Suppressor macrophage treated with lipopolysaccharide for 4 hours (primary cell): ENCODE results near the gene SMOC2.
"Not testable (repeated sequence)": the region's sequence is repeated elsewhere in the genome, so short reads cannot be mapped to it uniquely, and the experiment has no call there.

ENCODE experiments used
- DNase-seq: peaks from one replicate; pipeline ENCODE4 v3.0.0-alpha.2; 2020

Gene SMOC2

DNA sequence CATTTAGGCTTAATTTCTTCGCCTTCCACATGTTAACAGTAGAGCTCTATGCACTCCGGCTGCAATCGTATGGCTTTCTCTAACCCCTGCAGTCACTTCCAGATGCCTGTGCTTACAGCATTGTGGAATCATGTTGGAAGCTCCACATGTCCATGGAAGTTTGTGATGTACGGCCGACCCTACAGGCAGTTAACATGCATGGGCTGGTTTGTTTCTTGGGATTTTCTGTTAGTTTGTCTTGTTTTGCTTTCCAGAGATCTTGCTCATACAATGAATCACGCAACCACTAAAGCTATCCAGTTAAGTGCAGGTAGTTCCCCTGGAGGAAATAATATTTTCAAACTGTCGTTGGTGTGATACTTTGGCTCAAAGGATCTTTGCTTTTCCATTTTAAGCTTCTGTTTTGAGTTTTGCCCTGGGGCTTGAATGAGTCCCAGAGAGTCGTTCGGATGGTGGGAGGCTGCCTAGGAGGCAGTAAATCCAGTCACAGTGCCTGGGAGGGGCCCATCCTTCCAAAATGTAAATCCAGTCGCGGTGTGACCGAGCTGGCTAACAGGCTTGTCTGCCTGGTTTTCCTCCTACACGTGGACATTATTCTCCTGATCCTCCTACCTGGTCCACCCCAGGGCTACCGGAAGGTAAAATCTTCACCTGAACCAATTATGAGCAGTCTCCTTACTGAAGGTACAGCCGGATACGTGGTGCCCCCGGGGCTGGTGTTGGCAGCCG lies 225.9 kb downstream of the SMOC2 start:
- DNase-seq: no peak

DNA sequence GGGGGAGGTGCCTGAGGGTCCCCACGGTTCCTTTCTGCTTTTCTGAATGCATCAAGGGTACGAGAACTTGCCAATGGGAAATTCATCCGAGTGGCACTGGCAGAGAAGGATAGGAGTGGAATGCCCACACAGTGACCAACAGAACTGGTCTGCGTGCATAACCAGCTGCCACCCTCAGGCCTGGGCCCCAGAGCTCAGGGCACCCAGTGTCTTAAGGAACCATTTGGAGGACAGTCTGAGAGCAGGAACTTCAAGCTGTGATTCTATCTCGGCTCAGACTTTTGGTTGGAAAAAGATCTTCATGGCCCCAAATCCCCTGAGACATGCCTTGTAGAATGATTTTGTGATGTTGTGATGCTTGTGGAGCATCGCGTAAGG lies 226.4 kb downstream of the SMOC2 start:
- no peak for DNase-seq

DNA sequence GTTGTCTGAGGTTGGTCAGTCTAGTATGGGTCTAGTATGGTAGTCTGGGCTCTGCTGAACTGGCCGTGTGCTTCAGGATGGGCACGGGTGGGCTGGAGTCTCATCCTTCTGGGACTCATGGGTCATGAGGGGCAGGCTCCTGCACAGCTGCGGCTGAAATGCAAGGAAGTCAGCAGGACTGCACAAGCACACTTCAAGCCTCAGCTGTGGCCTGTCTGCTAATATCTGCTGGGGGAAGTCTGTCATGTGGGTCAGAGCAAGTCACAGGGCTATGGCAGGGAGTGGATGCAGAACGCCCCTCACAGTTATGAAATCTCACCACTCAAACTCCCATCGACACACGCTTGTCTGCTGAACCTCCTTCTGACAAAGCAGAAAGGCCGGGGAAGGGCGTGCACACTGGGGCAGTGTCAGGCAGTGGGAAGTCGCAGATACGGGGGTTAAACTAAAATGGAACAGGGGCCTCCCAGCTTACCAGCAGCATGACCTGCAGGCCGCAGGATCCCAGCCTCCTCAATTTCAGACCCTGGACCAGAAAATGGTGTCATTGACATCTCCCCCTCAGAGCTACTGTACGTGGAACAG lies 229.5 kb downstream of the SMOC2 start:
- DNase-seq: no peak

DNA sequence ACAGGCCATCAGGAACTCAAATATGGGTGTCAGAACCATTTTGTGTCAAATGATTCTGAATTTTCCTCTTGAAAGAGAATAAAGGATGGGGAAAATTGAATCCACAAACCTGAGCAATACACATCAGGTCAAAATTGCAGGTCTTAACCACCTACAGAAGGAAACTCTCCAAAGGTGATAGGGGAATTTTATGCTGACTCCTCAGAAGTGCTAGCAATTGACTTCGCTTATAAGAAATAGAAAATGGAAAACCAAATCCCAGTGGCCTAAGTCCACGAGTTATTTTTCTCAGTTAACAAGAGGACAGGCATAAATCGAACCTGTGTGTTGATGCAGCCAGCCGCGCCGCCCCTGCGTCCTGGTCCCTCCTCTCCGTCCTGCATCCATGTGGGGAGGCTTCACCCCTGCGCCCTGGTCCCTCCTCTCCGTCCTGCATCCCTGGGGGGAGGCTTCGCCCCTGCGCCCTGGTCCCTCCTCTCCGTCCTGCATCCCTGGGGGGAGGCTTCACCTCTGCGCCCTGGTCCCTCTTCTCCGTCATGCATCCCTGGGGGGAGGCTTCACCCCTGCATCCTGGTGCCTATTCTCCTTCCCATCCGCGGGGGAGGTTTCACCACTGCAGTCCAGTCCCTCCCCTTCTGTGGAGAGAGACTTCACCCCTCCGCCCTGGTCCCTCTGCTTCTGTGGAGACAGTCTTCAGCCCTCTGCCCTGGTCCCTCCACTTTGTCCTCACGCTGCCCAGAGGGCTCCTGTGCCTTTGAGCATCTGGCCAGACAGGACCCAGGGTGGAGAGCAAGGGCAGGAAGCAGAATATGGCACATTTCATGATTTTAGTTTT lies 230.3 kb downstream of the SMOC2 start:
- no peak for DNase-seq

DNA sequence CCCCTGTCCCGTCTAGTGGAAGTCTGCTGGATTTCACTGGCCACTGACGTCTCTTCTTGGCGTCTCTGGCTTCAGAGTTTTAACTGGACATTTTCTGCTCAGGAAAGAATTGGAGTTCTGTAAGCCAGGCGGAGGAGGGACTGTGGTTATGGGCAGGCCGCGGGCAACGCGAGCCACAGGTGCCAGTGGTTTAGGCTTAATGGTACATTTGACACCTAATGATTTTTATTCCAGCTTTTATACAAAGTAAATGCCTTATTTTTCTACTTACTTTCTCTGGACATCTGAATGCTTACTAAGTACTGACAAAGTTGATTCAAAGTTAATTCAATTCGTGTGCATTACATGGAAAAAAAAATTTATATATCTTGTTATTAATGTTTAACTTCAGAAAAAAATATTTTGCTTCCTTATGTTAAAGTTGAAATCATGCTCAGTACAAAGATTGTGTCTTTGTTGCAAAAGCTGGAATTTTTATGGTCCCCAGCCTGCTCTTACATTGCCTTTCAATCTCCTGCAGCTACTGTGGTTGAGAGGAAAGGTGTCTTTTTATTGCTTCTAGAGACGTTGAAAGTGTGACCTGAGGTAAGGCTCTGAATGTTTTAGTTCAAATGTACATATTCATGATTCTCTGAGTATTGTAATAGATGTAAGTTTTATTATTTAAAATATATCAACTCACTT lies 231.0 kb downstream of the SMOC2 start:
- DNase-seq: no peak

DNA sequence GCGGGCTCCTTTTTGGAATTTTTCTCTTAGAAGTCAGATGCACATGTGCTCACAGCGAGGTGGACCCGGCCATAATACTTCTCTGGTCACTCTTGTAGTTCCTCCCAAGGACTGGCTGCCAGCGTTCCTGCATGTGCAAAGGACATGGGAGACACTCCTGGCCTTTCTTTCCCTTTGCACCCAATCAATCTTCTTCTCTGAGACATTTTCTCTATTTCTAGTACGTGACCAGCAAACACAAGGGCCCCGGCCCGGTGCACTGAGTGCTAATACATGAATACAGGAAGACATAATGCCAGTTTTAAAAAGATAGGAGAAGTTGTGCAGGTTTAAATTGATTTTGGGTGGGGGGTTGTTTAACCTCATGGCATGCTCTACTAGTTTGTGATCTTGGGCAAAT lies 233.6 kb downstream of the SMOC2 start:
- DNase-seq: no peak

DNA sequence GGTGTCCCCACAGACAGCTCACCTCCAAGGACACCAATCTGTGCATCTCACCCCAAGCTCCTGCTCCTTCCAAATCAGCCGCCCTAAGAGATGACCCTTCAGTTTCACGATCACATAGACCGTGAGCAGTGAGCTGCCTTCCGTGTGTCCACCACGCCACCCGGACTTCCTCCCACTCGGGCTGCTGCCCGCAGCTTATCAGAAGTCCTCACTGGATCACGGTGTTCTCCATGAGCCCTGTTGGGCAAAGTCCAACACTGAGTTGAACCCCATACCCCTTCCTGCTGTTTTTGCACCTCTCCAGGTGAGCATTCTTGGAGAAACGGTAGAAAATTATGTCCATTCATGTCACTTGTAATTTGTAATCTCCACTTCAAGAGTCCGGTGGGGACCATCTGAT lies 234.4 kb downstream of the SMOC2 start:
- no peak for DNase-seq

DNA sequence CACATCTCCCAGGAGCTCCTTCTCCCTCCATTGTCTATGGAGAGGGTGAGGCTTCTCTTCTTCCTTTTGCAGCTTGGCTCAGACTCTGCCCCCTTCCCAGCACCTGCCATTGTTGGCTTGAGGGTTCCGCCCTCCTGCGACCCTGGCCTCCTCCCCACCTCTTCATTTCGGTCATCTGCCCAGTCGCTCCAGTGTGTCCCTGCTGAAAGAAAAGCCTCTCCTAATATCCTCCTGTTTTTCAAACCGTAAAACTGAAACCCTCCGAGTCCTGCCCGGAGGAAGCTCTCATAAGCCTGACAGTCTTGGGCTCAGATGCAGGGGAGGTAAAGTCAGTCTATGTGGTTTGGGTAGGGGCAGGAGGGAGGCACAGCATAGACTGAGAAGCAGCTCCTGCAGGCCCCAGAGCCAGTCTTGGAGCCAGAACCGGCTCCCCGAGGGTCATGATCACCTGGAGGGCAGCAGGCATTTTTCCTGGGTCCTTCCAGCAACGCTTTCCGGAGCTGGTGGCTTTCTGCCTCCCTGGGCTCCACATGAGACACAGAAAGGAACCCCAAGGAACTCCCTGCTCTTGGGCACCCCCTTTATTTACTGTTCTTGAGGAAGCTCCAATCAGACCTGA lies 235.1 kb downstream of the SMOC2 start:
- no peak for DNase-seq

DNA sequence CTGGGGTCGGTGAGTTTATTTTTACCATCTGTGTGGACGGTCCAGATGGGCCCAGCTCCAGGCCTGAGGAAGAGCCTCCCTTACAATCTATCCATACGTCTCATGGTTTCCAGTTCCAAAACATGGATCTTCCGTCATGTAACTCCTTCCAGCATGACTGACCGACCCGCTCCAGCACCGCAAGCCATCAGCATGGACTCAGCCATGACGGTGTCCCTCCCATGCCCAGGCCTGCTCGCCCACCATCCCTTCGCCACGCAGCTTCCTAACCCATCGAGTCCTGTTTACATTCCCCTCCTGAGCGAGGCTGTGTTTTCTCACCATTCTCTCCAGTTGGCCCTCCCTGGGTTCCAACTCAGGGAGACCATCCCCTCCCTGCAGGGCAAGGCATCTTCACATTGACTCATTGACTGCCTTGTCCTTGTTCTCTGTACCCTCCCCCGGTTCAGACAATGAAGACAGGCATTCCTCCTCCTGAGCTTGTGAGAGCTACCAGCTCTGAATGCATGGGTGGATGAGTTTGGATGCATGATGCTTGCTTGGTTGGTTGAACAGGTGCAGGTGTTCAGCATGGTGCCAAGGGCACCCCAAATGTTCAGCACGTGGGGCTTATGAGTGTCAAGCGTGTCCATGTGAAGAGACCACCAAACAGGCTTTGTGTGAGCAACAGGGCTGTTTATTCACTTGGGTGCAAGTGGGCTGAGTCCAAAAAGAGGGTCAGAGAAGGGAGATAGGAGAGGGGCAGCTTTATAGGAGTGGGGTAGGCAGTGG lies 235.8 kb downstream of the SMOC2 start:
- no peak for DNase-seq

DNA sequence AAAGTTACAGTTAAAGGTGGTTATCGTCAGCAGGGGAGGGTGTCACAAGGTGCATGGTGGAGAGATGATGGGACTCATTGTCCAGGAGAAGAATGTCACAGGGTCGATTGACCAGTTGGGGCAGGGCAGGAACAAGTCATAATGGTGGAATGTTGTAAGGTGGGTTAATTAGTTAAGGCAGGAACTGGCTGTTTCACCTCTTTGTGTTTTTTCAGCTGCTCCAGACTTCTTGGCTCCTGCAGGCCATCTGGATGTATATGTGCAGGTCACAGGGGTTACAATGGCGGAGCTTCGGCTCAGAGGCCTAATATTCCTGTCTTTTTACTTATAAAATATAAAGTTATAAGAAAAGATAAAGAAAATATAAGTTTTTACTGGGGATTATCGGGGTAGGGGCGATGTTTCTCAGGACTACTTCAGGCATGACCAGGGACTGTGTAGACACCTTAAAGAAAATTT lies 236.4 kb downstream of the SMOC2 start:
- not testable (repeated sequence) for DNase-seq

DNA sequence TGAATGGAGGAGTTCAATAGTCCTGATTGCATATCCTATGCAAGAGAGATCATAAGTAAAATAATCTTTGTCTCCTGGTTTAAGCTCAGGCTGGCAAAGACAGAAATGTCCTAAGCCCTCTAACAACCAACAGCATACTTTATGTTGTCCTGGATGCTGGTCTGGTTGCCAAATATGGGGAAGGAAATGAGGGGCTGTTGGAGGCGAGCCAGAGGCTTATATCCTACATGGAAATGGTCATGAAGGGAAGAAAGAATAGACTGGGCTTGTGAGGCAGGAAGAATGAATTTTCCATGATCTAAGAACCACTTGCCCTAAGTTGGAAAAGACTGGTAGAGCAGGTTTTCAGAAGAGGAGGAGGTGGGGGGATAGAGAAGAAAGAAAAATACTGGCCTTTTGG lies 237.1 kb downstream of the SMOC2 start:
- DNase-seq: no peak

DNA sequence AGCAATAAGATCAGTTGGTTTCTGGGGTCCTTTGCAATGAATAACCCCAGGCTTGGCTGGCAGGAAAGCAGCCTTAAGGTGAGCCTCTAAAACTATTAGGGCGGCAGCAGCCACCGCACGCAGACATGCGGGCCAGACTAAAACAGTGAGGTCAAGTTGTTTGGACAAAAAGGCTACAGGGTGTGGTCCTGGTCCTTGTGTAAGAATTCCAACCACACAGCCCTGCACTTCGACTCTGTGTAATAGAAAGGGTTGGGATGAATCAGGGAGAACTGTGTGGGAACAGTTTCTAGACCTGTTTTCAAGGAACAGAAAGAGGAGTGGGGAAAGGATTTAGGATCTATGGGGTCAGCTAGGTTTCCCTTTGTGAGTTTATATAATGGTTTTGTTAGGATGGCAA lies 237.6 kb downstream of the SMOC2 start:
- no peak for DNase-seq

DNA sequence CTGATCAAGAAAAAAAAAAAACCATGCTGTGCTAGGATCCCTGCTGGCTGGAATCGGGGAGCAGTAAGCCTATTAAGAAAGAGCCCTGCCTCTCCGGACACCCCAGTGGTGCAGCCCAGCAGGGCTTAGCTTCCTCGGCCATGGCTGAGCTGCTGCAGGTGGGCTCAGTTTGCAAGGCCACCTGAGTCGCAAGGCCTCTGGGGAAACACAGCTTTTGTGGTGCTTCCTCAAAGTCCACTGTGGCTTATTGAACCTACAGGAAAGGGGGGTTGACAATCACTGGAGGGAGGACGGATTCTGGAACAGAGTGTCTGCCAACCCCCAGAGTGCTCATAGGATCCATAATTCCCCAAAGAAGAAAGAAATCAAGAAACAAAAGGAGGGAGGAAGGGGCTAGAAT lies 240.8 kb downstream of the SMOC2 start:
- no peak for DNase-seq

DNA sequence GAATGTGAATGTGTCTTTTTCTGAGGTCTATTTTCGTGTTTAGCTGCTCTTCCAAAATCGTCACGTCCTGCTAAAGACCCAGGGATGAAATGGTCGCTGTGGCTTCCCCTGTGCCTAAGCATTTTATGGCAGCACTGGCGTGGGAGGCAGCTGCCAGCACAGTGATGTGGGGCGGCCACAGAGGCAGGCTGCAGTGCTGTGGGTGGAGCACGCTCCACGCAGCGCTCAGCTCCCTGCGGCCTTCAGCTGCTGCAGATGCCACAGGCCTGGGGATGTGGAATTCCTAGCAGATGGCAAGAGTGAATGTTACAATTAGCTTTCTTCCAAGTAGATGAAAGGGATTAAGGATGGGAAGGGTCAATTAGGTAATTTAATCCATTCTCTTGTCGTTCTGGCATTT lies 242.6 kb downstream of the SMOC2 start:
- DNase-seq: no peak

DNA sequence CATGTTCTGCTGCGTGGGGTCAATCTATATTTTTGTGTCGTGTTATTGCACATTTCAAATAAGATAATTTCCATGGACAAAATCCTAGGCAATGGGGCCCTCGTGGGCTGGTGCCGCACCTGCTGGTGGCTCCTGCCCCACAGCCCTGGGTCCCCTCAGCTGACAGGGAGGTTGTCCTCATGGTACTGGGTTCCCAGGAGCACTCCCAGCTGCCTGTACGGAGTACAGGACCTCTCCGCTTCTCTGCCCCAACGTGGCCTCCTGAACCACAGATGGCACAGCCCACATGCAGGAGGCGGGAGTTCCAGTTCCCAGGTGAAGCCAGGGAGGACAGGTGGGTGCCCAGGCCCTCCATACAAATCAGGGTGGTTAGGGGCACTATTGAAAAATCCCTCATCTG lies 243.5 kb downstream of the SMOC2 start:
- DNase-seq: no peak

DNA sequence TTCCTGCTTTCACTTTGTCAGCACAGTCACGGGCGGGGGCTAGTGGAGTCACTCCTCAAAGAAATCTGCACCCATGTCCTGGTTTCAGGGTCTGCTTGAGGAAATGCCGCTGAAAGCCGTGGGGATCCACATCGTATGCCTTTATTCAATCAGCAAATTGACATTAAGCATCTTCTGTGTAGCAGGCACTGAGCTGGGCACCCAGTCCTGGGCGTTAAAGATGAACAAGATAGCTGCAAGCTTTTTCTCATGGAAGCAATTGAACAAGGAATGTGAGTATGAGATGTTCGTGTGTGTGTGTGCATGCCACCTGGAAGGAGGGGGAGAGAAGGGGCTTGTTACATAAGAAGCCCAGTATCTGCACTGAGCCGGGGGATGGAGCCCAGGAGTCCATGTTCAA lies 243.9 kb downstream of the SMOC2 start:
- no peak for DNase-seq

DNA sequence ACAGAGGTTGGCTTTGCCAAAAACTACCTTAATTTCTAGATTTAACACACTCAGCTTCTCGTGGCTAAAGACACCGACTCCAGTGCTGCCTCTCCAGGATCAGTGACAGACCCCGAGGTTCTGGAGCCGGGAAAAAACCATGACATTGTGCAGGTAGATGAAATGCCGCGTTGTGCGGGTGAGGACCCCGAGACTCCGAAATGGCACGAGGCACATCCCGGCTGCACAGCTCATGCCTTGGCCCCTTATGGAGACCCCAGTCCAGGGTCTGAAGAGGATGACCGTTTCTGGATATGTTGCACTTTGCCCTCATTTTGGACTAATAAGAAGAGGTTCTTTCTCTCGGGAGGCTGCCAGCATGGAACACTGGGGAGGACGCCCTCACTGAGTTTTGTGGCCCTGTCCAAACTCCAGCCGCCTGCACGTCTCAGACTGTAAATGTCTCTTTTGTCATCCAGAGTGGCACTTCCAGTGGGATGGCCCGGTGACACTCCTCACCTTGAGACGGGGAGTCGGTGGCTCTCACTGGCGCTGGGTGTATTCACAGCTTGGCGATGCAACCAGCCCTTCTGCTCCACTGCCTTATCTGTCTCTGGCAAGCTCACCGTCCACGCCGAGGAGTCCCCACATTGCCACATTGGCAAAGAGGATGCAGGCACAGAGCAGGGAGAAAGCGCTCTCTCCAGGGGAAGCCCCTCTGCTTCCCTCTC lies 245.2 kb downstream of the SMOC2 start:
- DNase-seq: no peak

DNA sequence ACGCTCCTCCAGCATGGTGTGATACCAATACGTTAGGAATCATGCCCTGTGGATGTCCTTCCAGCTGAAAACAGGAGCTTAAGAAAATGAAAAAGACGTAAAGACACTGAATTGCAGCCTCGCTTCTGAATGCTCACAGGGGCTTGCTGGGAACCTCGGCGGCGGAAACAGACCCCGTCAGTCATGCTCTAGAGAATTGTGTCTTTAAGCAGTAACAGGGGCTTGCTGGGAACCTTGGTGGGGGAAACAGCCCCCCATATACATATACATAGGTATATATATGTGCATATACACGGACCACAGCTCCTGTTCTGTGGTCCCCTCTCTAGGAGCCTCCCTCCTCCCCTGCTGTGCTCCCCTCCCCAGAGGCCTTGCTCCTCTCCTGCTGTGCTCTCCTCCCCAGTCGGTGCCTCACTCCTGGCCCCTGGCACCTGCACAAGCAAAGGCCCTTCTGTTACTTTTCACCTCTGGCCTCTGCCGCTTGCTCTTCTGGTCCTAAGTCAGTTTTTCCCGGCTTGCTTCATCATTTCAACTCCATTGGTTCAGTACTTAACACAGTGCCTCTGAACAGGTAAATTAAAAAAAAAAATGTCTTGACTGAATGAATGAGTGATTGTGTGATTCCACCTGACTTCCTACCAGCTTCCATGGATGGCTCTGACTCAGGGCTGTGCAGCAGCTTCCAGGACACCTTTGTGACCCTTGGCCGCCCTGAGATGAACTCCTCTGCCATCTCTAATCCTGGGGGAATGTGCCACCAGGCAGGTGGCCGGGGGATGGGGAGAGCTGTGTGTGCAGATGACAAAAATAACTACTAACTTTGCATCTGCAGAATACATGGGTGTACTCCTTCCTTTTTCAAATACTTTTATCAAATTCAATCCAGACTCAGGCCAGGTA lies 246.1 kb downstream of the SMOC2 start:
- DNase-seq: no peak

DNA sequence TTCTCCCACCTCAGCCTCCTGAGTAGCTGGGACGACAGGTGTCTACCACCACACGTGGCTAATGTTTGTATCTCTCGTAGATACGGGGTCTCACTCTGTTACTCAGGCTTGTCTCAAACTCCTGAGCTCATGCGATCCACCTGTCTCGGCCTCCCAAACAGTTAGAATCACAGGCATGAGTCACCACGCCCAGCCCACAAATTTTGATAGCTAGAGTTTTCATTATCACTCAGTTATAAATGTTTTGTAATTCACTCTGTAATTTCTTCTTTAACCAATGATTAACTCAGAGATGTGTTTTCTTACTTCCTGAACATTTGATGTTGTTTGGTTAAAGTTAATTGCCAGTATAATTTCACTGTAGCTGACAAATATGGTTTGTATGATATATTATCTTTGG lies 249.3 kb downstream of the SMOC2 start:
- DNase-seq: no peak

DNA sequence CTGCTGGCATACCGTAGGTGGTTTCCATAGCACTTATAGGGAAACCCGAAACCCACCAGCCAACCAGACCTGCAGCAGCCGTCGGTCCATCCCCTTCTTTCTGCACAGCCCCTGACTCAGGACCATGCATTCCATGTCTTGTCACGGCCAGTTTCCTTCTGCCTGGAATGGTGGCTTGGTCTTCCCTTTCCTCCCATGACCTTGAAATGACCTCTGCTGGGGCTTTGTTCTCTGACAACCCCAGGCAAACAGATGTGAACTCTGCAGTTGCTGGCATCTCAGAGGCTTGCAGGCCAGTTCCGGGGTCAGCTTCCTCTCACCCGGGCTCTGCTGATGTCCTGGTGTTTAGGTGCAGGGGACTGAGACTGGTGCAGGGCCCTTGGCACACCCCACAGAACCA lies 250.8 kb downstream of the SMOC2 start:
- DNase-seq: no peak
